ENCODE measurements around the gene NT5E. TPM values are rescaled to one million over a fixed set of nuclear protein-coding genes. Genes with fewer than 3 reads are reported as not detected.

Gene NT5E
- total and polyA plus RNA-seq, 7 donors, result 0.57 to 3.9 (median 2.3) TPM

GRCh38 chr6:85451565-85452306, 1.9 kb downstream of the NT5E start:
- 53 to 59% (median 57%) methylated on average over 4 of the region's 4 CpGs for WGBS, 3 donors
- TF ChIP-seq CTCF (IDR thresholded peaks at IDR 0.05), result no peak
- Histone ChIP-seq H3K4me1 (peaks cover 7% of the 10 kb centered on the region), H3K27me3 (ENCODE audit: insufficient read depth in 3 of 3, low read length in 2 of 3) (peaks cover 0 to 22% (median 0%) of the 10 kb centered on the region in 3 donors), H3K27ac (no peak overlapping the region), H3K9me3 (no peaks in the 10 kb centered on the region), H3K36me3 (ENCODE audit: insufficient read depth in 1 of 2, low read depth in 1 of 2) (no peaks in the 10 kb centered on the region), H3K4me3 (peak overlapping the region; percentile 69)
- ATAC-seq (no peak), DNase-seq (no peak)
- intact Hi-C loops (cut with DNase I), result no loop called here

DNA sequence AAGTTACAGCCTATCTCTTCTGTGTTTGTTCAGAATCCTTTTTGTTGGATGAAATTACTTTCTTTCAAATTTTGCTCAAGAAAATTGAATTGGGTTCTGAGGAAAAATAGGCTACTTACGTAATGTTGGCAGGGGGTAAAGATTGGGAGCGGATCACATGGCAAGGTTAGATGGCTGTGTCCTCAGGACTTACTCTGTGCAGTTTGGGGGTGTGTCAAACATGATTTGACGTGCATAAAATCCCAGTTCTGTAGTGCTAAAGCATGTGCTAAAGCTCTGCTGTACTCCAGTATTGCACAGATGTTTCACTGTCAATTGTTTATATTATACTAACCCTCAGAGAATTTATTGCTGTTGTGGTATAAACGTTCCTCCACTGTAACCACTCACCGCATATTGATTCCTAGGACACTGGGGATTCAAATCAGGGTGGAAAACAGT, 2.6 kb downstream of the NT5E start:
- no peaks in the 10 kb centered on the region for H3K9me3 ChIP-seq
- intact Hi-C loops (cut with DNase I), result no loop called here
- peaks cover 7% of the 10 kb centered on the region for H3K4me1 ChIP-seq
- ATAC-seq (no peak), DNase-seq (no peak)
- H3K27ac ChIP-seq, result no peak overlapping the region
- WGBS, 3 donors, result 65 to 66% (median 66%) methylated on average over 5 of the region's 5 CpGs
- no peak for TF ChIP-seq CTCF (IDR thresholded peaks at IDR 0.05)
- H3K27me3 ChIP-seq (ENCODE audit: insufficient read depth in 3 of 3, low read length in 2 of 3), result peaks cover 0 to 19% (median 0%) of the 10 kb centered on the region in 3 donors
- H3K36me3 ChIP-seq (ENCODE audit: insufficient read depth in 1 of 2, low read depth in 1 of 2), result no peaks in the 10 kb centered on the region
- peak overlapping the region; percentile 69 for H3K4me3 ChIP-seq

DNA sequence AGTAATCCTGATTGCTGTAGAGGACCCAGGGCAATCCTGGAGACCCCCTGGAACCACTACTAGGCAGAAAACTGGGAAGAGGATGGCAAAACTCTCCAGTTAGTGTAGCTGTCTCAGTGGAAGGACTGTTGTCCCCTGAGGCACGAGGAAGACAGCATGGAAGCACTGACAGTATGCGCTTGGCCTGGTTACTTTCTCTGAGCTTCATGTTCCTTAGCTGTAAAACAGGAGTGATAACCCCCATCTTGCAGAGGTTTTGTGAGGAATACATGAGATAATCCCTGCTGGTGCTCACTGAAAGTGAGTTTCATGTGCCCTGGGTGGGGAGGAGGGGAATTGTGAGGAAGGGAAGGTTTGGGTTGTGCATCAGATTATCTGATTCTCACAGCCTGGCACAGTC, 3.2 kb downstream of the NT5E start:
- TF ChIP-seq CTCF (IDR thresholded peaks at IDR 0.05), result no peak
- ATAC-seq, result no peak

GRCh38 chr6:85453490-85453889, 3.6 kb downstream of the NT5E start:
- H3K27ac ChIP-seq, result no peak overlapping the region
- DNase-seq, result no peak
- WGBS, 3 donors, result 82 to 94% (median 93%) methylated on average over 2 of the region's 2 CpGs
- intact Hi-C loops (cut with DNase I), result no loop called here
- no peak for ATAC-seq
- TF ChIP-seq CTCF (IDR thresholded peaks at IDR 0.05), result no peak
- no peak overlapping the region for H3K4me3 ChIP-seq
- no peaks in the 10 kb centered on the region for H3K36me3 ChIP-seq (ENCODE audit: insufficient read depth in 1 of 2, low read depth in 1 of 2)
- peaks cover 0 to 8% (median 0%) of the 10 kb centered on the region in 3 donors for H3K27me3 ChIP-seq (ENCODE audit: insufficient read depth in 3 of 3, low read length in 2 of 3)
- no peaks in the 10 kb centered on the region for H3K9me3 ChIP-seq
- H3K4me1 ChIP-seq, result peaks cover 7% of the 10 kb centered on the region

More for the DNA sequence above, 3.2 kb downstream of the NT5E start:
- H3K36me3 ChIP-seq (ENCODE audit: insufficient read depth in 1 of 2, low read depth in 1 of 2), result no peaks in the 10 kb centered on the region
- 86 to 95% (median 88%) methylated on average over 2 of the region's 2 CpGs for WGBS, 3 donors
- peaks cover 7% of the 10 kb centered on the region for H3K4me1 ChIP-seq
- H3K27ac ChIP-seq, result no peak overlapping the region
- no peak for DNase-seq
- H3K27me3 ChIP-seq (ENCODE audit: insufficient read depth in 3 of 3, low read length in 2 of 3), result peaks cover 0 to 13% (median 0%) of the 10 kb centered on the region in 3 donors
- no peaks in the 10 kb centered on the region for H3K9me3 ChIP-seq
- intact Hi-C loops (cut with DNase I), result no loop called here
- no peak overlapping the region for H3K4me3 ChIP-seq
